ENCODE results near the gene TMEM53.

The TMEM53 gene

GRCh38 chr1:44603718-44604117, 70.6 kb downstream of the TMEM53 start:
- DNase-seq (ENCODE audit: low read depth), result no peak

All from stimulated activated CD8-positive, alpha-beta memory T cell treated with anti-CD3 and anti-CD28 coated beads, Interleukin-7, amount 100 ng/mL, for 24 hours (primary cell).